NT2/D1 (cell line): Measurements from ENCODE around the gene BAG5.

Source experiments
- YY1 ChIP-seq: IDR thresholded peaks from 2 replicates; pipeline ENCODE4 v1.6.1; 2011; ENCODE audit not compliant: insufficient read length, insufficient read depth
- ZNF274 ChIP-seq: IDR thresholded peaks from 2 replicates; pipeline ENCODE4 v1.6.1; 2011; ENCODE audit warnings: mild to moderate bottlenecking, low read depth, low read length

DNA sequence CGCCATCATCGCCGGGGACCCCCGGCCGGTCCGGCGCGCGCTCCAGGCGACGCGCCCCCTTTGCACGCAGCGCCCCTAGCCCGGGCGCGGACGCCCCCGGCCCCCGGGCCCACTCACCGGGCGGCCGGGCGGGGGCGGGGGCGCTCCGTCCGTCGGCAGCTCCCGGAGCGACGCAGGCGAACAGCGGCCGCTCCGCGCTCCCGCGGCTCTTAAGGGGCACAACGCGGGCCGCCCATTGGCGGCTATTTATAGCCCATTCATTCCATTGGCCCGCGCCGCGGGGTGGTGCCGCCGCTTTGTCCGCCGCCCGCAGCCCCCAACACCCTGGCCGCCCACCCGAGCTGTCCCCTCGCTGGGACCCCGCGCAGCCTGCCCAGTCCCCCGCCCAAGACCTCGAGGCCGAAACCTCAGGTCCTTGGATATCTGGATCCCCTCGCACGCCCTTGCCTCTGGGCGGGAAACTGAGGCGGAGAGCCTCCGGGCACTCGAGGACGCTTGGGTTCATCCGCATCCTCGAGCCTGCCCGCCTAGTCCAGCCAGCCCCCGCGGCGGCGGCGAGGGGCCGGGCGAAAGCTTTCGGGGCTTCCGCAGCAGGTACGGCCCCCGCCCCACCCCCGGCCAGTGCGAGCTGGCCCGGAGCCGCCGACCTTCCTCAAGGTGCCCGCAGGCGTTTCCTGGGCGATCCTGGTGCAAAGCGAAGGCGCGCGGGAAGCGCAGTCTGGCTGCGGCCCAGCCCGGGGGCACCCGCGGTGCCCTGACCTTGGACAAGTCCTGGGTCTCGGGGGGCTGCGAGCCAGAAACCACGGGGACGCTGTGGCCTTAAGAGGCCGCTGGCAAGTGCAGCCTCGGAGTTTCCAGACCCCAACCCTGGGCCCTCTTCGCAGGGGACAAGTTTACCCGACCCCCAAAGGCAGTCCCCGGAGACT lies 39.5 kb downstream of the BAG5 start, which contains the start of gene CKB:
- TF ChIP-seq YY1 (no peak), ZNF274 (no peak)
